Testis (tissue), 2 donors: ENCODE results near the gene TECTA.
"Not testable (repeated sequence)": the region's sequence is repeated elsewhere in the genome, so short reads cannot be mapped to it uniquely, and the experiment has no call there.

Experiments used
- CTCF ChIP-seq, 3 experiments: fragments of 450-650 bp in 2 of 3; fragments of 200-600 bp in 1 of 3; sonication (generic) in 1 of 3; IDR thresholded peaks; one replicate each; pipeline ENCODE4 v1.5.1; 2016 to 2019; ENCODE audit warnings: antibody characterized with exemption in 3 of 3, mild to moderate bottlenecking in 2 of 3, moderate library complexity in 1 of 3
- POLR2A ChIP-seq: fragments of 450-650 bp; IDR thresholded peaks from one replicate; pipeline ENCODE4 v1.6.1; 2017; ENCODE audit warnings: antibody characterized with exemption, mild to moderate bottlenecking, moderate library complexity

- not testable (repeated sequence) for TF ChIP-seq CTCF (IDR thresholded peaks at IDR 0.05); POLR2A
Observed at GRCh38 chr11:121237247-121237646, 136.2 kb downstream of the TECTA start.
